A549 (cell line): ENCODE results near the gene FAM118B. TPM values are rescaled to one million over a fixed set of nuclear protein-coding genes. Genes with fewer than 3 reads are reported as not detected.

ENCODE experiments used
- ATAC-seq, 2 experiments: fragments of 200-7000 bp in 1 of 2; fragments of >200 bp in 1 of 2; cut with Nextera tagmentation in 1 of 2; cut with Tn5 transposase in 1 of 2; 3 replicates each; pipeline versions ENCODE4 v1.8.0 to v1.9.1; 2018 to 2020; ENCODE audit warnings: mild to moderate bottlenecking in 1 of 2, moderate library complexity in 1 of 2
- CTCF ChIA-PET: fragments of 300-600 bp; sonication (Branson Sonifier 250); formaldehyde crosslinking; extraction: SDS; loops from one replicate; lab custom pipeline; 2021; ENCODE audit warnings: antibody characterized with exemption, inconsistent platforms; lab: Yijun Ruan, JAX
- POLR2A ChIA-PET: fragments of 350-600 bp; formaldehyde crosslinking; extraction: SDS; loops from one replicate; lab custom pipeline; 2021; ENCODE audit warnings: antibody characterized with exemption, inconsistent platforms; lab: Yijun Ruan, JAX
- DNase-seq, 2 experiments: peaks; one replicate each; pipeline versions ENCODE4 v3.0.0 to v3.0.0-alpha.2; 2011 to 2016; ENCODE audit warnings: low read depth in 1 of 2, low spot score in 1 of 2
- FAIRE-seq: peaks from 2 replicates; lab custom pipeline; 2011; peaks lifted over from hg19 to GRCh38; lab: Jason Lieb, UNC
- H3K27ac ChIP-seq, 2 experiments: fragments of >200 bp; sonication (Bioruptor Twin); formaldehyde crosslinking; 3 replicates each; pipeline ENCODE4 v1.5.1; 2016 to 2017
- H3K4me1 ChIP-seq: fragments of >200 bp; sonication (Bioruptor Twin); formaldehyde crosslinking; 3 replicates; pipeline ENCODE4 v1.6.1; 2016
- H3K4me2 ChIP-seq: fragments of >200 bp; sonication (Bioruptor Twin); formaldehyde crosslinking; 3 replicates; pipeline ENCODE4 v1.6.1; 2016
- H3K4me3 ChIP-seq: fragments of >200 bp; sonication (Bioruptor Twin); formaldehyde crosslinking; 3 replicates; pipeline ENCODE4 v1.5.1; 2016
- H3K9me3 ChIP-seq: fragments of >200 bp; sonication (Bioruptor Twin); formaldehyde crosslinking; 3 replicates; pipeline ENCODE4 v1.6.1; 2016
- BHLHE40 ChIP-seq: IDR thresholded peaks from 2 replicates; pipeline ENCODE4 v1.6.1; 2012; ENCODE audit warnings: low read depth, low read length, inconsistent platforms
- CBX8 ChIP-seq: fragments of 200-600 bp; sonication (generic); IDR thresholded peaks from 2 replicates; pipeline ENCODE4 v1.6.1; 2016
- CHD4 ChIP-seq: fragments of 200-600 bp; sonication (generic); IDR thresholded peaks from 2 replicates; pipeline ENCODE4 v1.6.1; 2016; ENCODE audit warnings: antibody characterized with exemption, mild to moderate bottlenecking, borderline replicate concordance
- EP300 ChIP-seq, 2 experiments: fragments of >200 bp; sonication (Bioruptor Twin); formaldehyde crosslinking; IDR thresholded peaks; 2 replicates in 1 of 2; 3 replicates in 1 of 2; pipeline ENCODE4 v1.6.1; 2016 to 2017
- ESRRA ChIP-seq: fragments of 150-350 bp; IDR thresholded peaks from 2 replicates; pipeline ENCODE4 v1.6.1; 2014; ENCODE audit warnings: mild to moderate bottlenecking, low read length, borderline replicate concordance
- FOSB ChIP-seq: fragments of 250-450 bp; sonication (Bioruptor Pico); IDR thresholded peaks from 2 replicates; pipeline ENCODE4 v1.5.0; 2020; ENCODE audit warnings: mild to moderate bottlenecking, moderate library complexity
- HOXB13 ChIP-seq: fragments of 250-450 bp; sonication (Bioruptor Pico); IDR thresholded peaks from 2 replicates; pipeline ENCODE4 v1.5.0; 2020; ENCODE audit warnings: low read depth, mild to moderate bottlenecking, moderate library complexity
- JUN ChIP-seq, 2 experiments: fragments of >200 bp; sonication (Bioruptor Twin); formaldehyde crosslinking; IDR thresholded peaks; 2 replicates in 1 of 2; 3 replicates in 1 of 2; pipeline ENCODE4 v1.6.1; 2016 to 2017
- KDM5A ChIP-seq: fragments of 200-600 bp; sonication (generic); IDR thresholded peaks from 2 replicates; pipeline ENCODE4 v1.6.1; 2016; ENCODE audit warnings: antibody characterized with exemption, mild to moderate bottlenecking
- NFE2L2 ChIP-seq: fragments of 150-350 bp; conservative IDR thresholded peaks from 2 replicates; pipeline ENCODE4 v1.6.1; 2014; ENCODE audit warnings: low read length
- NPAS2 ChIP-seq: fragments of 250-450 bp; sonication (Bioruptor Pico); IDR thresholded peaks from 2 replicates; pipeline ENCODE4 v1.8.0; 2022; ENCODE audit warnings: mild to moderate bottlenecking, moderate library complexity, borderline replicate concordance
- NR3C1 ChIP-seq: fragments of >200 bp; sonication (Bioruptor Twin); formaldehyde crosslinking; IDR thresholded peaks from 3 replicates; pipeline ENCODE4 v1.6.1; 2017
- PHF8 ChIP-seq: fragments of 200-600 bp; sonication (generic); IDR thresholded peaks from 2 replicates; pipeline ENCODE4 v1.6.1; 2016; ENCODE audit warnings: low read depth, mild to moderate bottlenecking, antibody characterized with exemption, moderate library complexity, borderline replicate concordance
- RARB ChIP-seq: fragments of 250-450 bp; sonication (Bioruptor Pico); IDR thresholded peaks from 2 replicates; pipeline ENCODE4 v1.8.0; 2021; ENCODE audit warnings: mild to moderate bottlenecking, moderate library complexity
- RFX5 ChIP-seq: fragments of 450-650 bp; IDR thresholded peaks from 2 replicates; pipeline ENCODE4 v1.7.1; 2014; ENCODE audit warnings: antibody characterized with exemption, mild to moderate bottlenecking, moderate library complexity
- SREBF2 ChIP-seq: fragments of 450-650 bp; IDR thresholded peaks from 2 replicates; pipeline ENCODE4 v1.6.1; 2014; ENCODE audit warnings: mild to moderate bottlenecking, moderate library complexity
- TP53 ChIP-seq: fragments of 250-450 bp; sonication (Bioruptor Pico); IDR thresholded peaks from 2 replicates; pipeline ENCODE4 v1.5.0; 2021; ENCODE audit warnings: mild to moderate bottlenecking, moderate library complexity
- ZC3H11A ChIP-seq: fragments of 450-650 bp; IDR thresholded peaks from 2 replicates; pipeline ENCODE4 v1.6.1; 2014; ENCODE audit warnings: antibody characterized with exemption, mild to moderate bottlenecking
- ZFP36 ChIP-seq: fragments of 450-650 bp; IDR thresholded peaks from 2 replicates; pipeline ENCODE4 v1.6.1; 2014; ENCODE audit warnings: borderline replicate concordance; ENCODE audit not compliant: partially characterized antibody
- ZNF302 ChIP-seq: fragments of 250-450 bp; sonication (Bioruptor Pico); IDR thresholded peaks from 2 replicates; pipeline ENCODE4 v1.9.0; 2021; ENCODE audit warnings: inconsistent platforms, mild to moderate bottlenecking, moderate library complexity
- WGBS: methylation state at CpG from one replicate; pipeline ENCODE4 v1.1.6; 2017; ENCODE audit errors: missing lambda C conversion rate; 5-methylcytosine and 5-hydroxymethylcytosine counted together
- polyA plus RNA-seq, 4 experiments: library from polyadenylated mRNA; depleted of rRNA in 3 of 4; stranded (reverse); fragments of >200 nt; fragmentation: RNase III in 1 of 4; extraction: RNeasy Plus Mini Kit Qiagen cat#74134 plus additional on column Dnase treatment in 1 of 4; gene quantifications; 2 replicates in 3 of 4; 3 replicates in 1 of 4; pipeline ENCODE4 v1.2.3, GENCODE V29; 2011 to 2017
- TF ChIP-seq, protein P1 (sequence below): fragments of 150-350 bp; IDR thresholded peaks from 2 replicates; pipeline ENCODE4 v1.6.1; 2014; ENCODE audit warnings: low read depth, mild to moderate bottlenecking, low read length
- TF ChIP-seq, protein P2 (sequence below): fragments of >200 bp; sonication (Bioruptor Twin); formaldehyde crosslinking; IDR thresholded peaks from 3 replicates; pipeline ENCODE4 v1.6.1; 2016
- TF ChIP-seq, protein P3 (sequence below): fragments of 450-650 bp; IDR thresholded peaks from 2 replicates; pipeline ENCODE4 v1.6.1; 2014; ENCODE audit warnings: antibody characterized with exemption
- TF ChIP-seq, protein P4 (sequence below): fragments of 250-450 bp; sonication (Bioruptor Pico); IDR thresholded peaks from 2 replicates; pipeline ENCODE4 v1.5.0; 2020; ENCODE audit warnings: low read depth, mild to moderate bottlenecking, moderate library complexity
- TF ChIP-seq, protein P5 (sequence below): fragments of 200-600 bp; sonication (generic); IDR thresholded peaks from 2 replicates; pipeline ENCODE4 v1.6.1; 2016; ENCODE audit warnings: antibody characterized with exemption, mild to moderate bottlenecking, moderate library complexity
- TF ChIP-seq, protein P6 (sequence below): fragments of >200 bp; sonication (Bioruptor Twin); formaldehyde crosslinking; IDR thresholded peaks from 2 replicates; pipeline ENCODE4 v1.6.1; 2016

The FAM118B gene
- polyA plus RNA-seq, 2 of the 4 experiments (the other 2 are of a cell fraction) = 14.9 to 23.9 TPM

DNA sequence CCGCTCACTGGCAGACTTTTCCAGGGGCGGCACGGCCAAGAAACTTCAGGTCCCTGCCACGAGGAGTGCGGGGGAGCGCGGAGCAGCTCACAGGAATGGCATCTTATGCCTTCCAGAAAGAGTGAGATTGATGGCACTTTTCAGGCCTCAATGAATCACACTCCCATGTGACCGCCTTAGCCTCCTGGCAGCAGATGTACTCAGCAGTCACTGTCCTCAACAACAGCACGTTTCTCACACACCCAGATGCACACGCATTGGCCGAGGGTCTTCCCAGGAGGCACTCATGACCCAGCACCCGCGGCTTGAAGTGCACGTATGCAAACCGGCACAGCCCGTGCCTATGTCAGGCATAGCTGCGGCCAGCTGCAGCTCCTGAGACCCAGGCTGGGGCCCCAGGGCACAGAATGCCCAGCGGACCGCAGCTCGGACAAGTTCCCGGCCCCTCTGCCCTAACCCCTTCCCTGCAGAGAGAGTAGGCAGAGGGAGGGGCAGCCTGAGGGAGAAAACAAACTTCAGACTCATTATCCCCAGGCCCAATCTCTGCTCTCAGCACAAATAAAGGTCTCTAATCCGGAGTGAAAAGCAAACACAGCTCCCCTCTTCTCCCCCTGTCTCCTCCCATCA lies 48.4 kb upstream of the FAM118B start:
- POLR2A ChIA-PET = no interaction called here
- TF ChIP-seq SREBF2 = no peak
- Histone ChIP-seq H3K4me1 (no peaks in the 10 kb centered on the region), H3K4me3 (no peak overlapping the region), H3K9me3 (no peaks in the 10 kb centered on the region), H3K4me2 (no peak overlapping the region), H3K27ac (no peak overlapping the region)
- CTCF ChIA-PET = interaction anchor here (1.1 kb wide), 1 partner anchor 10 kb away, joined by 3 read pairs; no protein-coding TSS in a partner anchor
- FAIRE-seq (no peak), DNase-seq (peak in 1 of 2 experiments; percentile 6), ATAC-seq (peak; percentile 51 to 55; a peak in 3 of 6 replicates)
- WGBS = 71% methylated on average over 14 of the region's 22 CpGs

DNA sequence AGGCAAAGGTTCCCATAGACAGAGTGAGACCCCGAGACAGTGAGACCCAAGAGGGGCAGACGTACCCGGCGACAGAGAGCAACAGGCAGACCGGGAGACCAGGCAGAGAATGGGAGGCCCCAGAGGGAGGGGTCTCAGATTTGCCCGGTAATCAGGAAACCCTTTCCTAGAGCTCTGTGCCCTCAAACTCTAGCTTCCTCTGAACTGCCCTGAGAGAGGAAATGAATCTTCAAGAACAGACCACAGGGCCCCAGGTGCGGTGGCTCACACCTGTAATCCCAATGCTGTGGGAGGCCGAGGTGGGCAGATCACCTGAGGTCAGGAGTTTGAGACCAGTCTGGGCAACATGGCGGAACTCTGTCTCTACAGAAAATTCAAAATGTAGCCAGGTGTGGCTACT lies 47.8 kb upstream of the FAM118B start:
- CTCF ChIA-PET = interaction anchor here (0.6 to 1.4 kb wide), 3 partner anchors 9 to 176 kb away, joined by 3 read pairs; no protein-coding TSS in a partner anchor

DNA sequence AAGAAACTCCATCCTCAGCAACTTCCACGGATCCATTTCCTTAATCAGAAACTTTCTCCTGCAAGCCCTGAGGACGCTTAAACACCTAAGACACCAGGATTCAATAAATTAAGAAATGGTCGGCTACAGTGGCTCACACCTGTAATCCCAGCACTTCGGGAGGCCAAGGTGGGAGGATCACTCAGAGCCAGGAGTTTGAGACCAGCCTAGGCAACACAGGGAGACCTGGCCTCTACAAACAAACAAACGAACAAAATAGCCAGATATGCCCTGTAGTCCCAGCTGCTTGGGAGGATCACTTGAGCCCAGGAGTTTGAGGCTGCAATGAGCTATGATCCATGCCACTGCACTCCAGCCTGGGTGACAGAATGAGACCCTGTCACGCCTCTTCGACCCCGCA lies 46.8 kb upstream of the FAM118B start:
- no peak for TF ChIP-seq CBX8
- no peak for TF ChIP-seq JUN (IDR thresholded peaks at IDR 0.05)
- no peak for TF ChIP-seq ZC3H11A
- TF ChIP-seq KDM5A = no peak
- TF ChIP-seq, protein P1, sequence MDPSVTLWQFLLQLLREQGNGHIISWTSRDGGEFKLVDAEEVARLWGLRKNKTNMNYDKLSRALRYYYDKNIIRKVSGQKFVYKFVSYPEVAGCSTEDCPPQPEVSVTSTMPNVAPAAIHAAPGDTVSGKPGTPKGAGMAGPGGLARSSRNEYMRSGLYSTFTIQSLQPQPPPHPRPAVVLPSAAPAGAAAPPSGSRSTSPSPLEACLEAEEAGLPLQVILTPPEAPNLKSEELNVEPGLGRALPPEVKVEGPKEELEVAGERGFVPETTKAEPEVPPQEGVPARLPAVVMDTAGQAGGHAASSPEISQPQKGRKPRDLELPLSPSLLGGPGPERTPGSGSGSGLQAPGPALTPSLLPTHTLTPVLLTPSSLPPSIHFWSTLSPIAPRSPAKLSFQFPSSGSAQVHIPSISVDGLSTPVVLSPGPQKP = no peak
- no peak for TF ChIP-seq NR3C1
- TF ChIP-seq NPAS2 (CRISPR knock-in tag) = no peak
- no peak for TF ChIP-seq NFE2L2
- TF ChIP-seq, protein P2, sequence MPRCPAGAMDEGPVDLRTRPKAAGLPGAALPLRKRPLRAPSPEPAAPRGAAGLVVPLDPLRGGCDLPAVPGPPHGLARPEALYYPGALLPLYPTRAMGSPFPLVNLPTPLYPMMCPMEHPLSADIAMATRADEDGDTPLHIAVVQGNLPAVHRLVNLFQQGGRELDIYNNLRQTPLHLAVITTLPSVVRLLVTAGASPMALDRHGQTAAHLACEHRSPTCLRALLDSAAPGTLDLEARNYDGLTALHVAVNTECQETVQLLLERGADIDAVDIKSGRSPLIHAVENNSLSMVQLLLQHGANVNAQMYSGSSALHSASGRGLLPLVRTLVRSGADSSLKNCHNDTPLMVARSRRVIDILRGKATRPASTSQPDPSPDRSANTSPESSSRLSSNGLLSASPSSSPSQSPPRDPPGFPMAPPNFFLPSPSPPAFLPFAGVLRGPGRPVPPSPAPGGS = no peak
- no peak for TF ChIP-seq HOXB13 (CRISPR knock-in tag)
- TF ChIP-seq RFX5 = no peak
- no peak for TF ChIP-seq ZNF302 (CRISPR knock-in tag)
- TF ChIP-seq BHLHE40 = no peak
- TF ChIP-seq, all 56 proteins: peak for 0
- ATAC-seq (no peak), FAIRE-seq (no peak), DNase-seq (no peak)
- Histone ChIP-seq H3K9me3 (no peaks in the 10 kb centered on the region), H3K4me2 (no peak overlapping the region), H3K4me1 (no peaks in the 10 kb centered on the region), H3K27ac (no peak overlapping the region), H3K4me3 (no peak overlapping the region)
- ChIA-PET POLR2A (no interaction called here), CTCF (interaction anchor here (0.7 to 1.4 kb wide), 2 partner anchors 10 to 22 kb away, joined by 3 read pairs; no protein-coding TSS in a partner anchor)
- 57% methylated on average over 8 of the region's 8 CpGs for WGBS

More for the DNA sequence above, 47.8 kb upstream of the FAM118B start:
- DNase-seq = no peak
- H3K27ac ChIP-seq = no peak overlapping the region
- POLR2A ChIA-PET = no interaction called here
- FAIRE-seq = no peak
- H3K9me3 ChIP-seq = no peaks in the 10 kb centered on the region
- H3K4me1 ChIP-seq = no peaks in the 10 kb centered on the region
- ATAC-seq = no peak
- no peak overlapping the region for H3K4me2 ChIP-seq
- 89% methylated on average over 8 of the region's 9 CpGs for WGBS
- TF ChIP-seq ESRRA (no peak), PHF8 (no peak), KDM5A (no peak), ZC3H11A (no peak), BHLHE40 (no peak), CHD4 (no peak), HOXB13 (CRISPR knock-in tag) (no peak), TP53 (CRISPR knock-in tag) (no peak), FOSB (CRISPR knock-in tag) (no peak), ZFP36 (no peak), EP300 (IDR thresholded peaks at IDR 0.05) (no peak), RARB (CRISPR knock-in tag) (no peak)
- TF ChIP-seq, protein P3, sequence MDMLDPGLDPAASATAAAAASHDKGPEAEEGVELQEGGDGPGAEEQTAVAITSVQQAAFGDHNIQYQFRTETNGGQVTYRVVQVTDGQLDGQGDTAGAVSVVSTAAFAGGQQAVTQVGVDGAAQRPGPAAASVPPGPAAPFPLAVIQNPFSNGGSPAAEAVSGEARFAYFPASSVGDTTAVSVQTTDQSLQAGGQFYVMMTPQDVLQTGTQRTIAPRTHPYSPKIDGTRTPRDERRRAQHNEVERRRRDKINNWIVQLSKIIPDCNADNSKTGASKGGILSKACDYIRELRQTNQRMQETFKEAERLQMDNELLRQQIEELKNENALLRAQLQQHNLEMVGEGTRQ = no peak
- TF ChIP-seq, protein P4, sequence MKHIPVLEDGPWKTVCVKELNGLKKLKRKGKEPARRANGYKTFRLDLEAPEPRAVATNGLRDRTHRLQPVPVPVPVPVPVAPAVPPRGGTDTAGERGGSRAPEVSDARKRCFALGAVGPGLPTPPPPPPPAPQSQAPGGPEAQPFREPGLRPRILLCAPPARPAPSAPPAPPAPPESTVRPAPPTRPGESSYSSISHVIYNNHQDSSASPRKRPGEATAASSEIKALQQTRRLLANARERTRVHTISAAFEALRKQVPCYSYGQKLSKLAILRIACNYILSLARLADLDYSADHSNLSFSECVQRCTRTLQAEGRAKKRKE = no peak
- TF ChIP-seq, protein P5, sequence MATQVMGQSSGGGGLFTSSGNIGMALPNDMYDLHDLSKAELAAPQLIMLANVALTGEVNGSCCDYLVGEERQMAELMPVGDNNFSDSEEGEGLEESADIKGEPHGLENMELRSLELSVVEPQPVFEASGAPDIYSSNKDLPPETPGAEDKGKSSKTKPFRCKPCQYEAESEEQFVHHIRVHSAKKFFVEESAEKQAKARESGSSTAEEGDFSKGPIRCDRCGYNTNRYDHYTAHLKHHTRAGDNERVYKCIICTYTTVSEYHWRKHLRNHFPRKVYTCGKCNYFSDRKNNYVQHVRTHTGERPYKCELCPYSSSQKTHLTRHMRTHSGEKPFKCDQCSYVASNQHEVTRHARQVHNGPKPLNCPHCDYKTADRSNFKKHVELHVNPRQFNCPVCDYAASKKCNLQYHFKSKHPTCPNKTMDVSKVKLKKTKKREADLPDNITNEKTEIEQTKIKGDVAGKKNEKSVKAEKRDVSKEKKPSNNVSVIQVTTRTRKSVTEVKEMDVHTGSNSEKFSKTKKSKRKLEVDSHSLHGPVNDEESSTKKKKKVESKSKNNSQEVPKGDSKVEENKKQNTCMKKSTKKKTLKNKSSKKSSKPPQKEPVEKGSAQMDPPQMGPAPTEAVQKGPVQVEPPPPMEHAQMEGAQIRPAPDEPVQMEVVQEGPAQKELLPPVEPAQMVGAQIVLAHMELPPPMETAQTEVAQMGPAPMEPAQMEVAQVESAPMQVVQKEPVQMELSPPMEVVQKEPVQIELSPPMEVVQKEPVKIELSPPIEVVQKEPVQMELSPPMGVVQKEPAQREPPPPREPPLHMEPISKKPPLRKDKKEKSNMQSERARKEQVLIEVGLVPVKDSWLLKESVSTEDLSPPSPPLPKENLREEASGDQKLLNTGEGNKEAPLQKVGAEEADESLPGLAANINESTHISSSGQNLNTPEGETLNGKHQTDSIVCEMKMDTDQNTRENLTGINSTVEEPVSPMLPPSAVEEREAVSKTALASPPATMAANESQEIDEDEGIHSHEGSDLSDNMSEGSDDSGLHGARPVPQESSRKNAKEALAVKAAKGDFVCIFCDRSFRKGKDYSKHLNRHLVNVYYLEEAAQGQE = no peak
- TF ChIP-seq, protein P6, sequence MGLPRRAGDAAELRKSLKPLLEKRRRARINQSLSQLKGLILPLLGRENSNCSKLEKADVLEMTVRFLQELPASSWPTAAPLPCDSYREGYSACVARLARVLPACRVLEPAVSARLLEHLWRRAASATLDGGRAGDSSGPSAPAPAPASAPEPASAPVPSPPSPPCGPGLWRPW = no peak
- H3K4me3 ChIP-seq = no peak overlapping the region
